ENCODE measurements around the gene CCL13. TPM values are rescaled to one million over a fixed set of nuclear protein-coding genes. Genes with fewer than 3 reads are reported as not detected.

Gene CCL13
- total and polyA plus RNA-seq, 2 of the 8 experiments (the other 6 are each of a cell fraction or from before 2014, with no cell fraction given), result not detected

GRCh38 chr17:34363183-34363661, 6.9 kb downstream of the CCL13 start, which contains the start of gene CCL1:
Gene CCL1 (minus strand): TSS chr17:34363233. CDS start chr17:34363161, 72 bp downstream.
- Histone ChIP-seq H3K23me2 (ENCODE audit: low read depth, low read length) (no peaks in the 10 kb centered on the region; the same call in 1 of the 2 replicates), H2AFZ (ENCODE audit: low read length) (no peak within 1 kb of the TSS), H3K4me2 (ENCODE audit: insufficient read depth in 1 of 2, low read depth in 2 of 2, low read length in 2 of 2) (no peak within 1 kb of the TSS), H4K20me1 (replicated peaks in 1 of 2; ENCODE audit: control insufficient read depth in 1 of 2, insufficient read depth in 2 of 2, low read length in 2 of 2) (no peaks in the 10 kb centered on the region), H2BK120ac (replicated peaks; ENCODE audit: low read depth, low read length) (no peak within 1 kb of the TSS), H3K27ac (ENCODE audit: low read depth, low read length) (no peak within 1 kb of the TSS), H4K5ac (ENCODE audit: insufficient read length, low read depth, low read length) (no peak within 1 kb of the TSS), H3K18ac (ENCODE audit: extremely low read depth, low read length) (no peak within 1 kb of the TSS), H4K91ac (replicated peaks; ENCODE audit: insufficient read length, low read length) (no peak within 1 kb of the TSS), H4K8ac (ENCODE audit: extremely low read depth, insufficient read depth, low read length) (no peak within 1 kb of the TSS), H3K9ac (replicated peaks in 1 of 4; ENCODE audit: extremely low read depth in 1 of 4, low read depth in 3 of 4, low read length in 3 of 4) (no peak within 1 kb of the TSS), H3K36me3 (ENCODE audit: control insufficient read depth in 2 of 4, insufficient read depth in 4 of 4, low read length in 3 of 4) (no peaks in the 10 kb centered on the region), H3K27me3 (replicated peaks in 1 of 4; ENCODE audit: control insufficient read depth in 3 of 4, extremely low read depth in 1 of 4, insufficient read depth in 3 of 4, low read length in 3 of 4) (no peaks in the 10 kb centered on the region), H3K4me1 (replicated peaks in 1 of 4; ENCODE audit: control insufficient read depth in 3 of 4, insufficient read depth in 4 of 4, low read length in 3 of 4) (no peaks in the 10 kb centered on the region), H2BK20ac (ENCODE audit: low read length) (no peak within 1 kb of the TSS), H2AK5ac (ENCODE audit: low read depth, low read length) (no peak within 1 kb of the TSS), H3K79me1 (ENCODE audit: low read depth, low read length) (no peaks in the 10 kb centered on the region), H2BK5ac (ENCODE audit: low read depth, low read length) (no peak within 1 kb of the TSS), H2BK15ac (ENCODE audit: low read length) (no peak within 1 kb of the TSS), H3K14ac (ENCODE audit: insufficient read length) (no peak within 1 kb of the TSS), H3K23ac (ENCODE audit: insufficient read length) (no peak within 1 kb of the TSS), H2BK12ac (ENCODE audit: low read depth, low read length) (no peak within 1 kb of the TSS), H3K56ac (replicated peaks; ENCODE audit: insufficient read length, low read depth, low read length) (no peak within 1 kb of the TSS), H3K4ac (replicated peaks; ENCODE audit: insufficient read length, low read depth, low read length) (no peak within 1 kb of the TSS), H3K4me3 (ENCODE audit: extremely low read depth in 1 of 4, insufficient read depth in 2 of 4, low read depth in 3 of 4, low read length in 4 of 4) (no peak within 1 kb of the TSS), H3K79me2 (ENCODE audit: control insufficient read depth in 1 of 2, insufficient read depth in 2 of 2, low read length in 2 of 2) (no peaks in the 10 kb centered on the region), H3K9me3 (ENCODE audit: insufficient read depth in 2 of 2, low read depth in 1 of 2, low read length in 1 of 2) (no peaks in the 10 kb centered on the region)
- no peak for DNase-seq (ENCODE audit: low read depth in 1 of 2, low spot score in 2 of 2)
- no peak for FAIRE-seq
- CTCF ChIA-PET (ENCODE audit: partially characterized antibody), result interaction anchor here (0.5 to 15.7 kb wide), 16 partner anchors 9 to 198 kb away, joined by 3 to 442 read pairs (median 34); partner anchors contain the start of genes CCL2 and CCL8
- WGBS, 2 experiments (ENCODE audit: extremely low coverage in 1 of 2, insufficient coverage in 1 of 2, insufficient read length in 1 of 2, insufficient replicate concordance in 2 of 2, low coverage in 1 of 2, low lambda C conversion rate in 2 of 2, missing lambda C conversion rate in 1 of 2), result 81% methylated on average over 5 of the region's 5 CpGs; no CpG with 5 or more reads in 1 of the 2 experiments
- POLR2A ChIA-PET (ENCODE audit: partially characterized antibody), result no interaction called here
- TF ChIP-seq BCL11A (IDR thresholded peaks at IDR 0.05; ENCODE audit: low read depth in 2 of 2, low read length in 2 of 2) (no peak), POU5F1 (IDR thresholded peaks at IDR 0.05; ENCODE audit: low read depth, low read length) (no peak), YY1 (IDR thresholded peaks at IDR 0.05; ENCODE audit: low read depth, low read length) (no peak), SAP30 (IDR thresholded peaks at IDR 0.05; ENCODE audit: insufficient read depth, insufficient replicate concordance, low read length) (no peak), SUZ12 (IDR thresholded peaks at IDR 0.05; ENCODE audit: low read length) (no peak), CTBP2 (IDR thresholded peaks at IDR 0.05; ENCODE audit: borderline replicate concordance, insufficient read depth, insufficient read length, low read length) (no peak), TEAD4 (IDR thresholded peaks at IDR 0.05; ENCODE audit: low read depth, low read length) (no peak), KDM4A (IDR thresholded peaks at IDR 0.05; ENCODE audit: low read depth, low read length, severe bottlenecking) (no peak), RAD21 (IDR thresholded peaks at IDR 0.05 in 1 of 2, conservative IDR thresholded peaks at IDR 0.05 in 1 of 2; ENCODE audit: low read depth in 2 of 2, low read length in 2 of 2) (no peak)
- TF ChIP-seq, protein P1, sequence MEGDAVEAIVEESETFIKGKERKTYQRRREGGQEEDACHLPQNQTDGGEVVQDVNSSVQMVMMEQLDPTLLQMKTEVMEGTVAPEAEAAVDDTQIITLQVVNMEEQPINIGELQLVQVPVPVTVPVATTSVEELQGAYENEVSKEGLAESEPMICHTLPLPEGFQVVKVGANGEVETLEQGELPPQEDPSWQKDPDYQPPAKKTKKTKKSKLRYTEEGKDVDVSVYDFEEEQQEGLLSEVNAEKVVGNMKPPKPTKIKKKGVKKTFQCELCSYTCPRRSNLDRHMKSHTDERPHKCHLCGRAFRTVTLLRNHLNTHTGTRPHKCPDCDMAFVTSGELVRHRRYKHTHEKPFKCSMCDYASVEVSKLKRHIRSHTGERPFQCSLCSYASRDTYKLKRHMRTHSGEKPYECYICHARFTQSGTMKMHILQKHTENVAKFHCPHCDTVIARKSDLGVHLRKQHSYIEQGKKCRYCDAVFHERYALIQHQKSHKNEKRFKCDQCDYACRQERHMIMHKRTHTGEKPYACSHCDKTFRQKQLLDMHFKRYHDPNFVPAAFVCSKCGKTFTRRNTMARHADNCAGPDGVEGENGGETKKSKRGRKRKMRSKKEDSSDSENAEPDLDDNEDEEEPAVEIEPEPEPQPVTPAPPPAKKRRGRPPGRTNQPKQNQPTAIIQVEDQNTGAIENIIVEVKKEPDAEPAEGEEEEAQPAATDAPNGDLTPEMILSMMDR (IDR thresholded peaks at IDR 0.05; ENCODE audit: control extremely low read depth in 1 of 3, insufficient read depth in 1 of 3, low read depth in 1 of 3, low read length in 3 of 3), result no peak
